Measurements from ENCODE around the gene RABL6.
A peak's percentile ranks its signal among the peaks of the same experiment; 100 is the strongest.
"Not testable (repeated sequence)": the region's sequence is repeated elsewhere in the genome, so short reads cannot be mapped to it uniquely, and the experiment has no call there.

The RABL6 gene
- 69.7 to 124 (median 111) reads per million in 9 experiments for total RNA-seq

GRCh38 chr9:136807281-136808074 is at the start of gene RABL6:
RABL6 (plus strand) TSS chr9:136807948; CDS start chr9:136808197, 249 bp downstream.
- ATAC-seq (replicated peaks) = peak; percentile 83
- Mint-ChIP-seq H3K4me1 (ENCODE audit: low read depth in 2 of 2) (peaks cover 22 to 33% of the 10 kb centered on the region in 2 donors), H3K36me3 (ENCODE audit: insufficient read depth) (peaks cover 17% of the 10 kb centered on the region), H3K9me3 (no peaks in the 10 kb centered on the region), H3K27me3 (no peaks in the 10 kb centered on the region), H3K4me3 (peak within 1 kb of the TSS; percentile 89), H3K27ac (peak within 1 kb of the TSS; percentile 92 to 93)
- DNase-seq = peak; percentile 72 to 82 (median 79)

- DNase-seq (no peak), ATAC-seq (replicated peaks) (no peak)
- Mint-ChIP-seq H3K9me3 (no peaks in the 10 kb centered on the region), H3K4me1 (ENCODE audit: low read depth in 2 of 2) (no peaks in the 10 kb centered on the region), H3K27me3 (peaks cover 0 to 38% of the 10 kb centered on the region in 2 donors), H3K4me3 (no peak overlapping the region), H3K27ac (no peak overlapping the region), H3K36me3 (ENCODE audit: insufficient read depth) (peaks cover 3% of the 10 kb centered on the region)
These were observed 48.7 kb upstream of the RABL6 start for GRCh38 chr9:136759001-136759400.

GRCh38 chr9:136759436-136760325 is 48.1 kb upstream of the RABL6 start:
- peaks cover 4% of the 10 kb centered on the region for H3K36me3 Mint-ChIP-seq (ENCODE audit: insufficient read depth)
- H3K4me1 Mint-ChIP-seq (ENCODE audit: low read depth in 2 of 2) = no peaks in the 10 kb centered on the region
- no peak overlapping the region for H3K27ac Mint-ChIP-seq

DNA sequence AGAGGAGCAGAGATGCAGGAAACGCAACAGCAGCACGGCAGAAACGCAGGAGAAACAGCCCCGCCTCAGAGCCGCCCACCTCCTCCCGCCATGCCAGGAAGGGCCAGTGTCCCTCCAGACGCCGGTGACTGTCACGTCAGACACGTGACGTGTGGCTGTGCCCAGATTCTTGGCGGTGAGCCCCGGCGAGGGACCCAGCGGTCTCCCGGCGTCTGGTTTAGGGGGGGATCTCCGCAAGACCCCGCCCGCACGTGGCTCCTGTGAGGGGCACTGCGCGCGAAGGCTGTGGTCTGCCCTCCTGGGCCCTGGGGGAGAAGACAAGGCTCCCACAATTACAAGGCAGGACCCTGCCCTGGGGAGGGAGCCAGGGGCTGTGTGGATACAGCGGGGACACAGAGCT is 47.3 kb upstream of the RABL6 start:
- DNase-seq = no peak
- Mint-ChIP-seq H3K27me3 (peaks cover 0 to 35% of the 10 kb centered on the region in 2 donors), H3K27ac (no peak overlapping the region), H3K36me3 (ENCODE audit: insufficient read depth) (peaks cover 4% of the 10 kb centered on the region), H3K4me1 (ENCODE audit: low read depth in 2 of 2) (no peaks in the 10 kb centered on the region), H3K4me3 (no peak overlapping the region), H3K9me3 (no peaks in the 10 kb centered on the region)
- no peak for ATAC-seq (replicated peaks)

More at GRCh38 chr9:136759436-136760325, 48.1 kb upstream of the RABL6 start:
- DNase-seq = no peak
- Mint-ChIP-seq H3K27me3 (peaks cover 0 to 38% of the 10 kb centered on the region in 2 donors), H3K4me3 (no peak overlapping the region), H3K9me3 (no peaks in the 10 kb centered on the region)
- ATAC-seq (replicated peaks) = no peak

- not testable (repeated sequence) for H3K9me3 Mint-ChIP-seq; H3K36me3 Mint-ChIP-seq (ENCODE audit: insufficient read depth); H3K4me1 Mint-ChIP-seq (ENCODE audit: low read depth in 2 of 2); DNase-seq; H3K4me3 Mint-ChIP-seq; H3K27ac Mint-ChIP-seq
- peak; percentile 28 for ATAC-seq (replicated peaks)
- peaks cover 0 to 30% of the 10 kb centered on the region in 2 donors for H3K27me3 Mint-ChIP-seq
These were observed 46.8 kb upstream of the RABL6 start for GRCh38 chr9:136760834-136761544.

DNA sequence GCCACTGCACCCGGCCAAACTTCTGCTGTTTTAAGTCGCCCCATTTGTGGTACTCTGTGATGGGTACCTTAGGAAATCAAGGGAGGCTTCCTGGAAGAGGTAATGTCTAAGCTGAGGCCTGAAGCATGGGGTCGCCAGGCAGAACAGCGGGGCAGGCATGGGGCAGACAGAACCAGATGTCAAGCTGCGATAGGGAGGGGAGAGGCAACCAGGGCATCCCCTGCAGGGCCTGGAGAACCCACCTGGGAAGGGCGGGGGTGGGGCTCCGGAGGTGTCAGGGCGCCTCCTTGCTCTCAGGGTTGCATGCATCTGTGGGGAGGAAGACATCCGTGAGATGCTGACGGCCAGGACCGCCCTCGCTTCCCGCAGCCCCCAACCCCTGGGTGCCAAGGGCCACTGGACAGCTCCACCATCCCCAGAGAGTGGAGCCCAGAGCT is 46.2 kb upstream of the RABL6 start:
- no peak for DNase-seq
- H3K9me3 Mint-ChIP-seq = no peaks in the 10 kb centered on the region
- H3K27me3 Mint-ChIP-seq = peaks cover 1 to 24% of the 10 kb centered on the region in 2 donors
- no peak overlapping the region for H3K4me3 Mint-ChIP-seq
- peaks cover 4% of the 10 kb centered on the region for H3K36me3 Mint-ChIP-seq (ENCODE audit: insufficient read depth)
- H3K4me1 Mint-ChIP-seq (ENCODE audit: low read depth in 2 of 2) = peaks cover 3 to 4% of the 10 kb centered on the region in 2 donors
- ATAC-seq (replicated peaks) = no peak
- no peak overlapping the region for H3K27ac Mint-ChIP-seq

DNA sequence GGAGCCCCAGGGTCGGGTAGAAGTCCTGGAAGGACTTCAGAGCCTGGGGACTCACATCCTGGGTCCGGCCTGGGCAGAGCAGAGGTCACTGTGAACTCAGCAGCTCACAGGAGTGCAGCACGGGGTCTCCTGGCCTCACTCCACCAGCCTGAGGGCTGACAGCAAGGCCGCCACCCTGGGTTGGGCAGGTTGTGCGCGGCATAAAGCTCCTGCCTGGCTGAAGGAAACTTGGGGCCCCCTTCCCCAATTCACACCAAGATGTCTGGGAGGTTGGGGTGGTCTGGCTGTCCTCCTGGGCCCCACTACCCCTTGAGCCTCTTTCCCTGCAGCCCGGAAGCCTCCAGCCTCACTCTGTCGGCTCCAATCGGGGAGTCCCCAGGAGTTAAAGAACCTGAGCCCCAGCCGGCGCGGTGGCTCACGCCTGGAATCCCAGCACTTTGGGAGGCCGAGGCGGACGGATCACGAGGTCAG is 45.5 kb upstream of the RABL6 start:
- Mint-ChIP-seq H3K27me3 (peaks cover 7 to 27% of the 10 kb centered on the region in 2 donors), H3K27ac (no peak overlapping the region), H3K9me3 (no peaks in the 10 kb centered on the region), H3K36me3 (ENCODE audit: insufficient read depth) (peaks cover 4% of the 10 kb centered on the region), H3K4me3 (no peak overlapping the region), H3K4me1 (ENCODE audit: low read depth in 2 of 2) (peaks cover 8% of the 10 kb centered on the region in 2 donors)
- DNase-seq = no peak
- no peak for ATAC-seq (replicated peaks)

DNA sequence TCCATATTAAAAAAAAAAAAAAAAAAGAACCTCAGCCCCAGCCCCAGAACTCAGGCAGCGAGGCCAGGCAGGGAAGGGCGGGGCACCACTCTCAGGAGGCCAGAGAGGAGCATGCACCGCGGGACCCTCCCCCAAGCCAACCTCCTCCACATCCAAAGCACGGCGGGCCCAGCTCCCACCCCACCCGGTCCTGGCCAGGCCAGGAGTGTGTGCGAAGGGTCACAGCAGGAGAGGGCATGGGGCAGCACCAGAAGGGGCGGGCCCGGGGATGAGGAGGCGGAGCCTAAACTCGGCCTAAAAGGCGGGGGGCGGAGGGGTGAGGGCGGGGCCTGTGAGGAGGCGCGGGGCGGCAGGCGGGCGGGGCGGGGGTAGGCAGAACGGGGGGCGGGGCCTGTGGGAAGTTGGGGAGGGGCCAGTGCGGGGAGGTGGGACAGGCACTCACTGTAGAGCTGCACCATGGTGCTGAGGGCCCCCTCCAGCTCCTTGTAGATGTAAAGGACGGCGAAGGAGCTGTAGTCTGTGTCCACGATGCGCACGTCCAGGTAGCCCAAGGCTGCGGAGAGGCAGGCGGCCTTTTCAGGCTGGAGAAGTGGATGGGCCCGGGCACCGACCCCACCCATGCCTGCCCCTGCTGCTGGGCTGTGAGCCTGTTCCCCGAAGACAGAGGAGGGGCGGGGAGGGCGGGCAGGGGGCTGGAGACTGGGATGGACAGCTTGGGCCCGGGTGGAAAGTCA is 44.7 kb upstream of the RABL6 start:
- H3K36me3 Mint-ChIP-seq (ENCODE audit: insufficient read depth) = peaks cover 4% of the 10 kb centered on the region
- H3K9me3 Mint-ChIP-seq = no peaks in the 10 kb centered on the region
- peaks cover 7 to 36% of the 10 kb centered on the region in 2 donors for H3K27me3 Mint-ChIP-seq
- no peak overlapping the region for H3K4me3 Mint-ChIP-seq
- no peak for ATAC-seq (replicated peaks)
- H3K4me1 Mint-ChIP-seq (ENCODE audit: low read depth in 2 of 2) = peaks cover 8% of the 10 kb centered on the region in 2 donors
- DNase-seq = no peak
- H3K27ac Mint-ChIP-seq = no peak overlapping the region

- no peak for DNase-seq
- Mint-ChIP-seq H3K27ac (no peak overlapping the region), H3K4me3 (no peak overlapping the region), H3K36me3 (ENCODE audit: insufficient read depth) (peaks cover 4% of the 10 kb centered on the region), H3K9me3 (no peaks in the 10 kb centered on the region), H3K4me1 (ENCODE audit: low read depth in 2 of 2) (peaks cover 8% of the 10 kb centered on the region in 2 donors), H3K27me3 (peaks cover 7 to 36% of the 10 kb centered on the region in 2 donors)
- no peak for ATAC-seq (replicated peaks)
These were observed 44.1 kb upstream of the RABL6 start for GRCh38 chr9:136763649-136764035.

GRCh38 chr9:136764301-136764891 is 43.4 kb upstream of the RABL6 start, which contains the start of gene LCN15:
LCN15 (minus strand) TSS chr9:136764518; CDS start chr9:136764488, 30 bp downstream.
- DNase-seq = no peak
- Mint-ChIP-seq H3K27ac (peak within 1 kb of the TSS in 1 of 2 donors; percentile 57), H3K9me3 (no peaks in the 10 kb centered on the region), H3K4me1 (ENCODE audit: low read depth in 2 of 2) (peaks cover 8% of the 10 kb centered on the region in 2 donors), H3K27me3 (peaks cover 7 to 36% of the 10 kb centered on the region in 2 donors), H3K36me3 (ENCODE audit: insufficient read depth) (peaks cover 4% of the 10 kb centered on the region), H3K4me3 (no peak within 1 kb of the TSS)
- no peak for ATAC-seq (replicated peaks)

GRCh38 chr9:136765041-136765440 is 42.7 kb upstream of the RABL6 start:
- no peak overlapping the region for H3K4me3 Mint-ChIP-seq
- no peaks in the 10 kb centered on the region for H3K9me3 Mint-ChIP-seq
- peaks cover 7 to 37% of the 10 kb centered on the region in 2 donors for H3K27me3 Mint-ChIP-seq
- H3K36me3 Mint-ChIP-seq (ENCODE audit: insufficient read depth) = peaks cover 7% of the 10 kb centered on the region
- peak overlapping the region in 1 of 2 donors; percentile 57 for H3K27ac Mint-ChIP-seq
- peaks cover 8 to 12% of the 10 kb centered on the region in 2 donors for H3K4me1 Mint-ChIP-seq (ENCODE audit: low read depth in 2 of 2)
- no peak for ATAC-seq (replicated peaks)
- DNase-seq = no peak

Measured in effector memory CD8-positive, alpha-beta T cell (primary cell).